SIG-M5 (cell line): Measurements from ENCODE around the gene CCDC51.

Experiments used
- DNase-seq: peaks from one replicate; lab custom pipeline; 2025; lab: John Stamatoyannopoulos, UW

CCDC51 gene

GRCh38 chr3:48433472-48434118 lies 6.3 kb downstream of the CCDC51 start:
- no peak for DNase-seq

GRCh38 chr3:48432411-48433371 lies 7.2 kb downstream of the CCDC51 start:
- DNase-seq, result no peak

GRCh38 chr3:48431224-48432029 lies 8.5 kb downstream of the CCDC51 start:
- no peak for DNase-seq

- DNase-seq, result no peak
These were observed 9.2 kb downstream of the CCDC51 start for GRCh38 chr3:48430708-48431101.

GRCh38 chr3:48429960-48430707 lies 9.8 kb downstream of the CCDC51 start, which contains the start of gene PLXNB1:
PLXNB1 (minus strand) TSS chr3:48430086; CDS start chr3:48424611, 5,475 bp downstream.
- no peak for DNase-seq

GRCh38 chr3:48429317-48429959 lies 10.5 kb downstream of the CCDC51 start:
- no peak for DNase-seq

GRCh38 chr3:48428572-48429316 lies 11.2 kb downstream of the CCDC51 start:
- no peak for DNase-seq

GRCh38 chr3:48428088-48428571 lies 11.8 kb downstream of the CCDC51 start:
- no peak for DNase-seq

GRCh38 chr3:48427630-48427962 lies 12.3 kb downstream of the CCDC51 start:
- DNase-seq, result no peak

GRCh38 chr3:48426944-48427629 lies 12.8 kb downstream of the CCDC51 start:
- no peak for DNase-seq

GRCh38 chr3:48426401-48426909 lies 13.5 kb downstream of the CCDC51 start:
- no peak for DNase-seq

- no peak for DNase-seq
These were observed 14.6 kb downstream of the CCDC51 start for GRCh38 chr3:48425281-48425812.

- no peak for DNase-seq
These were observed 15.8 kb downstream of the CCDC51 start for GRCh38 chr3:48423883-48424695.

- DNase-seq, result no peak
These were observed 16.6 kb downstream of the CCDC51 start for GRCh38 chr3:48423241-48423882.

- DNase-seq, result no peak
These were observed 17.2 kb downstream of the CCDC51 start for GRCh38 chr3:48422681-48423080.

- no peak for DNase-seq
These were observed 17.6 kb downstream of the CCDC51 start for GRCh38 chr3:48422272-48422671.

GRCh38 chr3:48420561-48420960 lies 19.4 kb downstream of the CCDC51 start:
- no peak for DNase-seq

GRCh38 chr3:48419597-48419996 lies 20.3 kb downstream of the CCDC51 start:
- no peak for DNase-seq
